BLaER1 (cell line): ENCODE results near the gene AKAP8.

Source experiments
- H3K27ac ChIP-seq: shearing (Covaris generic); formaldehyde crosslinking; 2 replicates; pipeline ENCODE4 v1.8.1; 2022
- H3K27me3 ChIP-seq: shearing (Covaris generic); formaldehyde crosslinking; 2 replicates; pipeline ENCODE4 v1.8.1; 2022
- H3K36me3 ChIP-seq: shearing (Covaris generic); formaldehyde crosslinking; 2 replicates; pipeline ENCODE4 v1.8.1; 2022
- H3K4me1 ChIP-seq: shearing (Covaris generic); formaldehyde crosslinking; 2 replicates; pipeline ENCODE4 v1.8.1; 2022
- H3K4me2 ChIP-seq: shearing (Covaris generic); formaldehyde crosslinking; 2 replicates; pipeline ENCODE4 v1.8.1; 2022
- H3K4me3 ChIP-seq: shearing (Covaris generic); formaldehyde crosslinking; 2 replicates; pipeline ENCODE4 v1.8.1; 2022
- H3K9ac ChIP-seq: shearing (Covaris generic); formaldehyde crosslinking; 2 replicates; pipeline ENCODE4 v1.8.1; 2022
- H3K9me3 ChIP-seq: shearing (Covaris generic); formaldehyde crosslinking; 2 replicates; pipeline ENCODE4 v1.8.1; 2022
- H4K20me1 ChIP-seq: shearing (Covaris generic); formaldehyde crosslinking; 2 replicates; pipeline ENCODE4 v1.8.1; 2022
- Cebpa-rat ChIP-seq: shearing (Covaris generic); IDR thresholded peaks from 2 replicates; pipeline ENCODE4 v1.8.1; 2022

The AKAP8 gene

GRCh38 chr19:15379083-15379998 is at the start of gene AKAP8:
TSS of gene AKAP8 (minus strand) at chr19:15379787. CDS start at chr19:15379731, 56 bp downstream.
- peak within 1 kb of the TSS; percentile 81 for H3K4me3 ChIP-seq
- H3K4me2 ChIP-seq, result peak within 1 kb of the TSS; percentile 96
- peak within 1 kb of the TSS; percentile 98 for H3K9ac ChIP-seq
- peak within 1 kb of the TSS; percentile 98 for H3K27ac ChIP-seq
- no peaks in the 10 kb centered on the region for H3K27me3 ChIP-seq
- peaks cover 34% of the 10 kb centered on the region for H3K4me1 ChIP-seq
- no peak for TF ChIP-seq Cebpa-rat
- H4K20me1 ChIP-seq, result peaks cover 64% of the 10 kb centered on the region
- no peaks in the 10 kb centered on the region for H3K9me3 ChIP-seq
- H3K36me3 ChIP-seq, result peaks cover 31% of the 10 kb centered on the region

DNA sequence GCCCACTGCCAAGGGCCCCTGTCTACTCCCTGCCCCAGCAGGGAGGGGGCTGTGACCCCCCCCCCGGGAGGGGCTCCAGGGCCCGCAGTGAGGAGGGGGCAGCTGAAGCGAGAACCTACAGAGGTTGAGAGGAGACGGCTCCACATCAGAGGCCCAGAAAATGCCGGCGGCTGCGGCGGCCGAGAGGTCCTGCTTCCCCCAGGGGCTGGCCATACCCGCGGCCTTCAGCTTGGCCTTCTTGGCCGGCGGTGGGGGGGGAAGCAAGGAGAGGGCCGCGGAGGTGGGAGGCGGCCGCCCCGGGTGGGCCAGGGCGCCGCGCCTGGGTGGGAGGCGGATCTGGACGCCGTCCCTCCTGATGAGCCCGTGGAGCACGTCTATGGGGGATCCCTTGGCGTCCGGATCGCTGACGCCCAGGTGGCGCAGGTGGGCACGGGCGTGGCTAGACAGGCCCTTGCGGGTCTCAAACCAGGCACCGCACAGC is 48.4 kb upstream of the AKAP8 start:
- H3K9ac ChIP-seq, result no peak overlapping the region

DNA sequence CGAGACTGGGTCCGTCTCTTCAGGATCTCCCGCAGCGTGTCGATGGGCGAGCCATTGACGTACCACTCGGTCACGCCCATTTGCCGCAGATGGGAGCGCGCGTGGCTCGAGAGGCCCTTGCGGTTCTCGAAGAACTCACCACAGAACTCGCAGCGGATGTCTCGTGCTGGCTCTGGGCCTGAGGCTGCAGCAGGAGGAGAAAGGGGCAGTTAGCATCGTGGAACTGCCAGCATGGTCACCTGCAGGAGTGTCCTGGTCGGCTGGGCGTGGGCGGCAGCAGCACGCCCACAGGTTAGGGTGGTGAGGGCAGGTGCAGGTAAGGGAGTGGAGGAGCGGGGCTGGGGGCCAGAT is 47.7 kb upstream of the AKAP8 start:
- H3K27ac ChIP-seq, result no peak overlapping the region
- no peak overlapping the region for H3K9ac ChIP-seq
- H3K36me3 ChIP-seq, result peaks cover 87% of the 10 kb centered on the region
- no peak overlapping the region for H3K4me2 ChIP-seq
- H3K4me3 ChIP-seq, result no peak overlapping the region
- no peaks in the 10 kb centered on the region for H3K27me3 ChIP-seq
- H3K9me3 ChIP-seq, result peaks cover 26% of the 10 kb centered on the region
- peaks cover 30% of the 10 kb centered on the region for H3K4me1 ChIP-seq
- H4K20me1 ChIP-seq, result peaks cover 84% of the 10 kb centered on the region
- no peak for TF ChIP-seq Cebpa-rat

More for the DNA sequence above, 48.4 kb upstream of the AKAP8 start:
- TF ChIP-seq Cebpa-rat, result no peak
- Histone ChIP-seq H3K9me3 (peaks cover 24% of the 10 kb centered on the region), H3K4me3 (no peak overlapping the region), H3K27ac (no peak overlapping the region), H4K20me1 (peaks cover 76% of the 10 kb centered on the region), H3K4me2 (no peak overlapping the region), H3K36me3 (peaks cover 80% of the 10 kb centered on the region), H3K4me1 (peaks cover 26% of the 10 kb centered on the region), H3K27me3 (no peaks in the 10 kb centered on the region)

DNA sequence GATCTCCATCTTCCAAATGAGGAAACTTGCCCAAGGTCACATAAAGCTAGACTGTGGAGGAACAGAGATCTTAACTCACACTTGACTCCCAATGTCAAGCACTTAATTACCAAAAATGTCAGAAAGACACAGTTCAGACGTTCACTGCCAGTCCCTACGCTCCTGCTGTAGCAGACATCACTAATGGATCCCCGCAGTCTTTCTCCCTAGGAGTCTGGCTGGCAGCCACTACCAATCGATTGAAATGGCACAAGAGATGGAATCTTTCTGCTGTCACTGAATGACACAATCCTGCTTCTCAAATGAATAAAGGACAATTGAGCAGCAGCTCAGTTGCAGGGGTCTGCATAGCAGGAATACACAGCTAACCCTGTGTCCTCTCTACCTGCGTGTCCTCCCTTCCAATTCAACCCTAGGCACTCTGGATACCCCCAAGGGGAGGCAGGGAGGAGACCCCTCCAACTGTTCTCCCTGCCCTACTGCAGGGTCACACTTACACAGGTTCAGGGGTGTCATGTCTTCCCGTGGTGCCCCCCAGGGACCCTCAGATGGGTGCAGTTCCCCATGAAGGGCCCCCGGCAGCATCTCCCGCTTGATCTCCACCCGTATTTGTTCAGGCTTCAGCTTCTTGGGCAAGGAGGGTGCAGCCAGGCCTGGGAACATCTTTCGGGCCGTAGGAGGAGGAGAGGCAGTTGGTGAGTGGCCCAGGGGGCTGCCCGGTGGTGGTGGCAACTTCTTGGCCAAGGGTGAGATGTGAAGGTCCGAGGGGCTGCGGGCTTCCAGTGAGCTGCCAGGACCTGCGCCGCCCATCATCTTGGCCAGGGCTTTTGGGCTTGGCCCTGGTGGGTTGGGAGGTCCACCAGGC is 47.1 kb upstream of the AKAP8 start:
- Histone ChIP-seq H3K4me3 (no peak overlapping the region), H3K4me2 (no peak overlapping the region), H3K27ac (no peak overlapping the region), H3K9me3 (peaks cover 26% of the 10 kb centered on the region), H3K9ac (no peak overlapping the region), H3K4me1 (peaks cover 36% of the 10 kb centered on the region), H3K36me3 (peaks cover 93% of the 10 kb centered on the region), H4K20me1 (peaks cover 89% of the 10 kb centered on the region), H3K27me3 (no peaks in the 10 kb centered on the region)
- TF ChIP-seq Cebpa-rat, result no peak

- Histone ChIP-seq H3K4me2 (no peak overlapping the region), H3K9ac (no peak overlapping the region), H3K27me3 (no peaks in the 10 kb centered on the region), H3K9me3 (peaks cover 26% of the 10 kb centered on the region), H3K4me3 (no peak overlapping the region), H3K27ac (no peak overlapping the region), H3K36me3 (peaks cover 98% of the 10 kb centered on the region), H3K4me1 (peaks cover 26% of the 10 kb centered on the region), H4K20me1 (peaks cover 76% of the 10 kb centered on the region)
- TF ChIP-seq Cebpa-rat, result no peak
These were observed 45.8 kb upstream of the AKAP8 start for GRCh38 chr19:15425321-15425950.

DNA sequence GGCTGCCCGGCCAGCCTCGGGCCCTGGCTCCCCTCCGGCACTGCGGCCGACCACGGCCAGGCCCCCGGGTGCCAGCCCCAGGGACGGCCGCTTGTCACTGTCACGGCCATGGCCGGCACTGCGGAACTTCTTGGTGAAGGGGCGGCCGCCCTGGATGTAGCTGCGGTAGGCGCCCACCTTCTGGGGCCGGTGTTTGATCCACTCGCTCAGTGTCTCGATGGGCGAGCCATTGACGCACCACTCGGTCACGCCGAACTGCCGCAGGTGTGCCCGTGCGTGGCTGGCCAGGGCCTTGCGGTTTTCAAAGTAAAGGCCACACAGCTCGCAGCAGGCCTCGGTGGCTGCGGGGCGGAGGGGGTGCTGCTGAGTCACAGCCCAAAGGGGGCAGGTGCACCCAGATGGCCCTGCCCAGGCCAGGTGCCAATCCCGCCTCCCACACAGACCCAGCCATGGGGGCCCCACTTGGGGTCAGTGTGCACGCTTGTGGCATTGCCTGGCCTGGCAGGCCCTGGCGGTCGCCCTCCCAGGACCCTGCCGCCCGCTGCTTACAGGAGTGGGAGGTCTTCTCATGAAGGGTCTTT is 45.2 kb upstream of the AKAP8 start:
- no peak overlapping the region for H3K4me3 ChIP-seq
- H4K20me1 ChIP-seq, result peaks cover 70% of the 10 kb centered on the region
- H3K36me3 ChIP-seq, result peaks cover 96% of the 10 kb centered on the region
- TF ChIP-seq Cebpa-rat, result no peak
- no peaks in the 10 kb centered on the region for H3K27me3 ChIP-seq
- peaks cover 19% of the 10 kb centered on the region for H3K4me1 ChIP-seq
- no peak overlapping the region for H3K27ac ChIP-seq
- no peak overlapping the region for H3K9ac ChIP-seq
- H3K4me2 ChIP-seq, result no peak overlapping the region
- H3K9me3 ChIP-seq, result peaks cover 26% of the 10 kb centered on the region

GRCh38 chr19:15424121-15424520 is 44.5 kb upstream of the AKAP8 start:
- H3K4me1 ChIP-seq, result peaks cover 25% of the 10 kb centered on the region
- no peak overlapping the region for H3K4me2 ChIP-seq
- no peak overlapping the region for H3K9ac ChIP-seq
- H3K27me3 ChIP-seq, result no peaks in the 10 kb centered on the region
- H4K20me1 ChIP-seq, result peaks cover 63% of the 10 kb centered on the region
- peaks cover 26% of the 10 kb centered on the region for H3K9me3 ChIP-seq
- H3K4me3 ChIP-seq, result no peak overlapping the region
- H3K27ac ChIP-seq, result no peak overlapping the region
- H3K36me3 ChIP-seq, result peaks cover 90% of the 10 kb centered on the region
- no peak for TF ChIP-seq Cebpa-rat

DNA sequence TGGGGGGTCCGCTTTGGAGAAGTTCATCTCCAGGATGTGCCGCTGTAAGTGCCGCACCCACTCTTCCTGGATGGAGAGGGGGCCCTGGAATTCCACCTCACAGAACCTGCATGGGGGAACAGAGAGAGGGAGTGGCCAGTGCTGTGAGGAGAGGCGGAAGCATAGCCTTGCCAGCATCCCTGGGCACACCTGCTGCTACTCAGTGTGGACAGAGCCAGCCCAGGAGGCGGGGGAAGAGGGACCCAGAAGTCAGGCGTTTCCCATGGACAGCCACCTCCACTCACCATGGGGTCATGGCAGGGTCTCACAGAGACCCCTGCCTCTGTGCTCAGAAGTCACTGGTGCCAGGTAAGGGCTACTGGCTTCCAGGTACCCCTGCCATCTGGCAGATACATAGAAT is 43.5 kb upstream of the AKAP8 start:
- no peak for TF ChIP-seq Cebpa-rat

More for the DNA sequence above, 43.5 kb upstream of the AKAP8 start:
- Histone ChIP-seq H3K9me3 (peaks cover 26% of the 10 kb centered on the region), H3K27ac (peak overlapping the region; percentile 70), H3K27me3 (no peaks in the 10 kb centered on the region), H4K20me1 (peaks cover 58% of the 10 kb centered on the region), H3K9ac (no peak overlapping the region), H3K4me1 (peaks cover 25% of the 10 kb centered on the region), H3K4me2 (peak overlapping the region; percentile 63), H3K36me3 (peaks cover 80% of the 10 kb centered on the region), H3K4me3 (0 out of 2 replicates have a peak overlapping the region, but pooled peaks have one; percentile 31)
